ENCODE measurements around the gene TMEM229B.

The TMEM229B gene

DNA sequence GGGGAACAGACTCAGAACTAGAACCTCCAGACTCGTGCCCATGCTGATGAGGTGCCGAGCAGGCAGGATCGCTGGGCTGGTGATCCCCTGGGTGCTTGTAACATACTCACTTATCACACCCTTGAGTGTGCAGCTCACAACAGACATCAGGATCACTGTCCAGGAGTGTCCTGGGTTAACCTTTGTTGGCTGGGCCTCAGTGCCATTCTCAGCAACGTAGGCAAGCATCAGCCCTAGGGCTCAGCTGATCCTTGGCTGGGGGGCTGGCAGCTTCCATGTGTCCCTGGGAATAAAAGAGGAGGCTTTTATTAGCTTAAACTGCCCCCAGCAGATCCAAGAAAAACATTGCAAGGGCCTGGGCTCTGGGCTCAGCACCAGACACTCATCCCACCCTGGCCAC is 1.6 kb downstream of the TMEM229B start:
- DNase-seq: peak in 2 of 14 donors; percentile 25 to 40

DNA sequence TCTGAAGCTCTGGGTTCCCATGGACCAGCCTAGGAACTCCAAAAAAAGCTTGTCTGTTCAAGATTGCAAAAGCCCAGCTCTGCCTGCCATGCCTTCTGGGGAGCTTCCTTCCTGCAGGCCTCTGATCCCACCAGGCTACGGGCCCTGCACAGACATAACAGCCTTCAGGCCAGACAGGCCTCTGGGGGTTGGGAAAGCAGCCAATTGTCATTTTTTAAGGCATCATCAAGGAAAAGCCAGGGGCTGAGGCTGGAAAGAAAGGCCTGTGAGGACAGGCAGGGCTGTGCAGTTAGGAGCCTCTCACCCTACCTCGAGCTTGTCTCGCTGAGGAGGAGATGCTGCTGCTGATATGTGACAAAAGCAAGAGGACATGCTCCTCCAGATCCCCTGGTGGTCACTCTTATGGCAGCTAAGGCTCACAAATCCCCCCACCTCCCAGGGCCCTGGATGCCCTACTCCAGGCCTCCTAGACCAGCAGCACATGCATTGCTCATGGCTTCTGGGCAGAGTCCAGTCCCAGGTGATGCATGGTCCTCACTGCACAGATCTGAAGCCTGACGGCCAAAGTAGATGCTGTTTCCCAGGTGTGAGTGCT is 2.9 kb downstream of the TMEM229B start:
- DNase-seq: peak in 1 of 14 donors; percentile 16

DNA sequence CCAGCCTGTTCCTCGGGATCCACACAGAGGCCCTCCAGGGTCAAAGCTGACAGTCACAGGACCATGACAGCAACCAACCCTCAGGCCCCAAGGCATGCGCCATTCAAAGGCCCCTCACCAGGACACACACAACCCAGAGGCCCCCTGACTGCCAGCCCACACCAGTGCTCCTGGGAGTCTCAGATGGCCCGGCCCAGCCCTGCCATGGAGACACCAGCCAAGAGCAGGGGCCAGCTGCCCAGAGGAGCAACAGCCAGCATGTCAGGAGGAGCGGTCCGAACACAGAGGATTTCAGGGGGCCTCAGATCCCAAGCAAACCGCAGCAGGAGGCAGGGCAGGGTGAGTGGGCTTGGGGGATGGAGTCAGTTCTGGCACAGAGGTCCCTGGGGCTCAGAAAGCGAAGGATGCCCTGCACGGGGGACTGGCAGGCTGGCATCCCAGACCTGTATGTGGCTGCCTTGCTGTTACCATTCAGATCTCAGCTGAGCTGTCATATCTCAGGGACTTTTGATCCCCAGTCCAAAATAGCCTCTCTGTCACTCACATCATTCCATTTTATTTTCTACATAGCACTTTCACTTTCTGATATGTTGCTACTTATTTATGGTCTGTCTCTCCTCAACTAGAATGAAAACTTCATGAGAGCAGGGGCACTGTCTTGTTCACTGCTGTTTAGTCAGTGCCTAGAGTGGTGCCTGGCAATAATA is 4.8 kb downstream of the TMEM229B start:
- peak in 2 of 14 donors; percentile 4 to 26 for DNase-seq

DNA sequence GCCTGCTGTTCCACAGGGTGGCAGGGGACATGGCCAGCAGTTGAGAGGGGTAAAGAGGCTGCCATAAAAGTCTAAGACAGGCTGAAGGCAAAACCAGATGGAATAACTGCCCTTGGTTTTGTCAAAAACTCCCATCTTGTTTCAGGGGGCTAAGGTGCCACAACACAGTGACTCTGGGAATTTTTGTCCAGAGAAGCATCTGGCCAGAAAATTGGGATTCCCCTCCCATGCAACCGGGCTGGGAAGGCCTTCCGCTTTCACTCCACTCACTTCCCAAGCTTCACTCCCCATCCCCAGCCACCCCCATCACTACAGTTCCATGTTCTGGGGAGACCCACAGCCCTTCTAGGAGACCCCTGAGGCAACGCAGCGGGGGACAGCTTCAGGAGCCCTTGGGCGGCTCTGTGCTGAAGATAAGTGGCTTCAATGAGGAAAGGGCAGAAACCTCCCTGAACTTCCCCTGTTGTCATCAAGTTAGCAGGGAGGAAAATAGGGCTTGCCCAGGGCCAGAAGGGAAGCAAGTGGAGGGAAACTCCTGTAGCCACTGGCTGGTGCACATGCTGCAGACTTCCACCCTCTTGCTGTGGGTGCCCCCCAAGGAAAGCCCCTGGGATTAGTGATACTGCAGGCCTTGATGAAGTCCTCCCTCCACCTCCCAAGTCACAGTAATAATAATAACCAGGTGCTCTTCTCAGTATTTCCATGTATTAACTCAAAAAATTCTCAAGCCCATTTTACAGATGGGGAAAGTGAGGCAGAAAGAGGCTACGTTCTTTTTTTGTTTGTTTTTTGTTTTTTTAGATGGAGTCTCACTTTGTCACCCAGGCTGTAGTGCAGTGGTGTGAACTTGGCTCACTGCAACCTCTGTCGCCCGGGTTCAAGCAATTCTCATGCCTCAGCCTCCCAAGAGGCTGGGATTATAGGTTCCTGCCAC is 6.0 kb downstream of the TMEM229B start:
- no peak for DNase-seq

DNA sequence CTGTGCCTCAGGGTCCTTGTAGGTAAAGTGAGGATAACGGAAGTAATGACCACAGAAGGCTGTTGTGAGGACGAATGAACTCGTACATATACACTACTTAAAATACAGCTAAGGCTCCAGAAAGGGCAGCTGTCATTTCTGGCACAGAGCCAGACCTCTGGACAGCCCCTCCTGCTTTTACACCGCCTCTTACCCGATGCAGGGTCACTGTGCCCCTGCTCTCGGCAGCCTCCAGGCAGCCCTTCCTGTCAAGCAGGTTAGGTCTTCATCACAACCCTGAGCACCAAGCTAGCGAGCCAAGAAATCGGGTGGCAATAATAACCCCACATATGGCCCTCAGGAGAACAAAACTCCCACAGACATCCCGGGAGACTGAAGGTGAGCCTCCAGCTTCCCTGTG is 8.5 kb downstream of the TMEM229B start:
- peak in 1 of 14 donors; percentile 27 for DNase-seq

DNA sequence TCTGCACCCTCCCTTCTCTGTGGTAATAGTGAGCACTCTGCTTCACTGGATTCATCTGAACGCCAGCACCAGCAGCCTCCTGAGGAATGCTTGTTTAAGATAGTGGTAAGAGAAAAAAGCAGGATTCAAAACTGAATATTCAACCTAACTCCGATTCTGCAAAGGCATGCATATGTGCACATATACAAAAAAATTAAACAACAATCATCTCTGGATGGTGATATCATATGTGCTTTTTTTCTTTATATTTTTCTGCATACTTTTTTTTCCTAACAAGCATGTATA is 9.8 kb downstream of the TMEM229B start:
- no peak for DNase-seq

DNA sequence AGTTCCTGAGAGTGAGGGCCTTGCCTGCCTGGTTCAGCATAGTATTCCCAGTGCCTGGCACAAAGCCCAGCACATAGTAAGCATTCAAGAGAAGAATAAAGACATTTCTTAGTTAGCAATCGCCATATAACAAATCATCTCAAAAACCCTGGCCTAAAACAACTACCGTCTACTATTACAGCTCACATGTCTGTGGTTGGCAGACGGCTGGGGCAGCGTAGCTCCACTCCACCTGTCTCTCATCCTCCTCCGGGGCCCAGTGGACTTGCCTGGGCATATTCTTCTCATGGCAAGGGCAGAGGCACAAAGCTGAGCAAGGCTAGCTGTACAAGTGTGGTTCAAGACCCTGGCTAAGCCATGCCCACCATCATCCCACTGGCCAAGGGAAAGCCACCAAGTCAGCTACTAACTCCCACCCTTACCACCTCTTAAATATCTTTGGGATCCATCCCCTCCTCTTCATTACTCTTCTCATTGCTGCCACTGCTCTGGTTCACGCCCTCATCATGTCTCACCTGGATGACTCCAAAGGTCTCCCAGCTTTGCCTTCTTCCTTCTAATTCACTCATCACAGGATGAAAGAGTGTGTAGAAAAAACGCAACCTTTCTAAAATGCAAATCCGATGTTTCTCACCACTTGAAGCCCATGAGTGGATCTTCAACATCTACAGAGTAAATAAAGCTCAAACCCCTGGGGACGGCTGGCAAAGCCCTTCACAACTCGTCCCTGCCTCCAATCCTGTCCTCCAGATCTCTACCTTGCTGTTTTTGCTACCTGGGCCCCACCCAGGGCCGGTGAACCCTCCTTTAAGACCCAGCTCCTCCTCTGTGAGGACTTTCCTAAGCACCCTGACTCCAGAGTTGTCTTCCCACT is 10.4 kb downstream of the TMEM229B start:
- no peak for DNase-seq

DNA sequence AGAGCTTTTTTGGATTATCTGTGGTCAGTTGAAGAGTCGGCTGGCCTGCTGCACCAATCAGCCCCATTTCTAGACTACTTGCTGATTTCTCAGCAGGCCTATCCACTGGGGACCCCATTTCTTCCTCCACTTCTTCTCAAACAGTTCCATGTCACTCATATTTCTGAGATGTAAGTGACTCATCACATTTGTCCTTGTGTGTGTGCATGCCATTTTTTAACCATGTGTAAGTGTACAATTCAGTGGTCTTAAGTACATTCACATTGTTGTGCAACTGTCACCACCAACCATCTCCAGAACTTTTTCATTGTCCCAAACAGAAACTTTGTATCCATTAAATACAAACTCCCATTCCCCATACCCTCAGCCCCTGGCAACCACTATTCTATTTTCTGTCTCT is 14.2 kb downstream of the TMEM229B start:
- DNase-seq: no peak

DNA sequence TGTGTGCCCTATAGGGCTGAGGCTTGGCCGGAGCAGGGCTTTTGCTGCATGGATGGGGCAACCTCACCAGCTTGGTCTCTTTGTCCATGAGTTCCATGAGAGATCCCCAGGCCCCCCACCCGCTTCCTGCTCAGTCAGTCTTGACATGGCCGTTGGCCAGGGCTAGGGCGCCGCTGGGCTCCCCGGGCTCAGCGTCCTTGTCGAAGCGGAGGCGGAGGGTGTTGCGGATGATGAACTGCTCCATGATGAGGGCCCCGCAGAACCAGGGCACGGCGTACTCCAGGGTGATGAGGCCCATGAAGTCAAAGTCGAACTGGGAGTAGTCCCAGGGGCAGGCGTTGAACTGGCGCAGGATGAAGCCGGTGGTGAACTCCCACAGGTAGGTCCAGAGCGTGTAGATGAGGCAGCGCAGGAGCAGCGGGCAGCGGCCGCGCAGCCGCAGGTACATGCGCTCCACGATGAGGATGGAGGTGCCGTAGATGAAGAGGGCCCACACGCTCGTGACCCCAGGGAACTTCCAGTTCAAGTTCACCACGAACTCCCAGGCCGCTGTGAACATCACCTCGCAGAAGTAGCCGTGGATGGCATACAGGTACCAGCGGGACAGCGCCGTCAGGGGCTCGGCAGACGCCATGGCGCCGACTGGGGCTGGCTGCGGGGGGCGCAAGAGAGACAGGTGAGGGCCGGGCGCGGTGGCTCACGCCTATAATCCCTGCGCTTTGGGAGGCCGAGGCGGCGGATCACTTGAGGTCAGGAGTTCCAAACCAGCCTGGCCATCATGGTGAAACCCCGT is 15.0 kb downstream of the TMEM229B start:
- no peak for DNase-seq

DNA sequence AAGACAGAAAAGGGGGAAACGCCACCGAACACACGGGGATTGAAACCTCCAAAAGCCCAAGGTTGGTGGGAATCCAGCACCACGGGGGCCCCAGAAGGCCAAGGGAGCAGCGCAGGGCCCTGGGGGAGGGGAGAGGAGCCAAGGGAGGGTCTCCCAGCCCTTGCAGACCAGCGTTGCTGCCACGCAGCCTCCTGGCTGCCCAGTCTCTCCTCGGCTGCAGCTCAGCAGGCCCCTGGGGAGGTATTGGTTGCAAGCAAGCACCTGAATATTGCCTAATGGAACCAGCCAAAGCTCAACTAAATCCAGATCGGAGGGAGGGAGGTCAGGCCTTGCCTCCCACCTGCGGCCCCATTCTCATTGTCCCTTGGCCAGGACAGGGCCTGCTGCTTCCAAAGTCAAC is 15.8 kb downstream of the TMEM229B start:
- DNase-seq: no peak

DNA sequence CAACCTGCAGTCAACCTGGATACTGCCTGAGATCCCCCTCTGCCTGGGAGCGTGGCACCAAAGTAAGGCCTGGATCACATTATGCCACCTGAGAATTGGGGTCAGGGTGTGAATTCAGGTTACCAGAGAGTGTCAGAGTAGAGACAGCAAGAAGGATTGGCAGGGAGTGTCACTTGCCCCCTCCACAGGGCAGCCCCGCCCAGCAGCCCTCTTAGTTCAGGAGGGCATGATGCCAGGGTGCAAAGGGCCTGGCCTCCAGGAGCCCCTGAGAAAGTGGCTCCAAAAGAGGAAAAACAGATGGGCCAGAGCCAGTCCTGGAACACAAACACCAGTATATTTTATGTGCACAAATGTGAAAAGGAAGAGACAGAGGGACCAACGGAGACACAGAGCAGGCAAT is 18.6 kb downstream of the TMEM229B start:
- DNase-seq: no peak

DNA sequence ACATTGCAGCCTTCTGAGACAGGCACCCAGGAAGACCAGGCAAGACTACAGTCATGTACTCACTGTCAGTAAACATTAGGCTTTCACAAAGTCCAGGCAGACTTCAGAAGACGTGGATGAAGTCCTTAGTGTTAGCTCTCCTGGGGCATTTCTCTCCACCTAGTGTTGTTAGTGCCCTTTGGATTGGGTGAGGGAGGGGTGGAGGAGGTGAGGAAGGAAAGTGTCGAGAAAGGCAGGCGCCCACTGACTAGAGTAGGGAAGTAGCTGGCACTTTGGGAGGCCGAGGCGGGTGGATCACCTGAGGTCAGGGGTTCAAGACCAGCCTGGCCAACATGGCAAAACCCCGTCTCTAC is 20.2 kb downstream of the TMEM229B start:
- DNase-seq: no peak

DNA sequence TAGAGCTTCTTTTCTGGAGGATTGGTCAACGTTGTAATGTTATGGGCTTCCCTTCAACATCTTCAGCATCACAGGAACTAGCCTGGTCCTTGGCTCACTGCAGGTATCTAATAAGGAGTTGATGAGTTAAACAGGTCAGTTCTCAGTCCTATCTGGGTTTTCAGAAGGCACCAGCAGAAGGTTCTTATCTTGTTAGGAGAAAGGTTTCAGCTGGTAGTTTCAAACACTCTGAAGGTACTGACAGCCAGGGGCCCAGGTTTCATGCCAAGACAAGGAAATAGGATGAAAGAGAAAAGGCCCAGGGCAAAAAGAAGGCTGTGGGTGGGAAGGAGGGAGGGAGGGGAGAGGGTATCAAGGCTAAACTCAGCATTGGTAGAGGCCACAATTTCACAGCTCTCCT is 21.4 kb downstream of the TMEM229B start:
- DNase-seq: no peak

DNA sequence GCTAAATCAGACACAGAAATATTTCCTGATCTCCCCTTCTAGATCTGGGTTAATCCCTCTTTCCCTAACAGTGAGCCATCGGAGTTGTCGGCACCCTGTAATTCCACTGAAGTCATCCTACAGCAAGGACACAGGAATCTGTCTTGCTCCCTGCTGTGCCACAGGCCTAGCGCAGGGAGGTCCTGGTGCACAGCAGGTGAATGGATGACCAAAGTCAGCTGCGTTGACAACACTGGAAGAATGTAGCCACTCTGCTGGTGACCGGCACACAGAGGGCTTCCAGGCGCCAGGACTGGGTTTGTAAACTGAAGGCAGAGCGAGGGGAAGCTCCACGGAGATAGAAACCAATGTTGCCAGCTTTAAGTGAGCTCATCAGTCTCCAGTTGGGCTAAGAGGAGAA is 23.6 kb downstream of the TMEM229B start:
- peak in 1 of 14 donors; percentile 32 for DNase-seq

DNA sequence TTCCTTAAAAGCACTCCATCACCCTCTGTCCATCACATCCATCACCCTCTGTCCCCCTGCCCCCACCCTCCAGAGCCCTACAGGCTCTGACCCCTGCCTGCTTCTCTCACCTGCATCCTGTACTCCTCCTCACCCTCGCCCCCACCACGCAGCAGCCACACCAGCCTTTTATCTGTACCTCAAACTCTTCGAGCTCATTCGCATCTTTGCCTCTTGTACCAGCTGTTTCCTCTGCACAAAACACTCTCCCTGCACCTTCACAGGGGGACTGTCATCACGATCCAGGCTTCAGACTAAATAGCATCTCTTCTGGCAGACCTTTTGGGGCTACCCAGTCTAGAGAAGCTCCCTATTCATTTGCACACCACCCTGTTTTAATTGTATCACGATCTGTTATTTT is 24.1 kb downstream of the TMEM229B start:
- DNase-seq: no peak

DNA sequence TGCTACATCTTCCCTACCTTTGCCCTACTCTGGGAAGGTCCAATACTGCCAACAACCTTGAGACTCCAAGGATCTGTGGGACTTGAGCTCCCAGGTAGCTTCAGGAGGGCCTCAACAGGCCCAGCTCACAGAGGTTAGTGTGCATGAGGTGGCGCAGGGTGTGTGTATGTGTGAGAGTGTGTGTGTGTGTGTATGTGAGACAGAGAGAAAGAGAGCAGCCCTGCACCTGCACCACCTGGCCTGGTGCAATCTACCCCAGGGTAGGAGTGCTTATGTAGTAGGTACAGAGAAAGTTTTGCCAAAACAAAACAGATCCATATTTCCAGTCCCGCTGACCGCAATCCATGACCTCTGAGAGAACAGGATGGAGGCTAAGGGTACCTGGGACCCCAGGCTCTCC is 24.6 kb downstream of the TMEM229B start:
- no peak for DNase-seq

DNA sequence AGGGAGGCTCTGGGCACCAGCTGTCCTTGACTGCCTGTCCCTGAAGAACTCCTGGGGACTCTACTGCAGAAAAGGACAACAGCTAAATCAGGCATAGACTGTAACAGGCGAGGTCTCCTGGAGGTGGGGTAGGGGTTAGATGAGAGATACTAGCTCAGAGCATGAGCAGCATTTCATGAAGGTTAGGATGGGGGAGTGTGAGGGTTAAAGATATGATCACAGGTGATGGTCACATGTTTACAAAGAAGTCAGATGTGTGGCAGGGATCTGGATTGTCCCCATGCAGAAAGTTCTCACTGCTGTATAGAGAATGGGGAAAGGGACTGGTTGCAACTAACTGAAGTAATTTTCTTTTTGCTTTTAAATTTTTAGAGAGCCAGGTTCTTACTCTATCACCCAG is 26.5 kb downstream of the TMEM229B start:
- peak in 1 of 14 donors; percentile 39 for DNase-seq

DNA sequence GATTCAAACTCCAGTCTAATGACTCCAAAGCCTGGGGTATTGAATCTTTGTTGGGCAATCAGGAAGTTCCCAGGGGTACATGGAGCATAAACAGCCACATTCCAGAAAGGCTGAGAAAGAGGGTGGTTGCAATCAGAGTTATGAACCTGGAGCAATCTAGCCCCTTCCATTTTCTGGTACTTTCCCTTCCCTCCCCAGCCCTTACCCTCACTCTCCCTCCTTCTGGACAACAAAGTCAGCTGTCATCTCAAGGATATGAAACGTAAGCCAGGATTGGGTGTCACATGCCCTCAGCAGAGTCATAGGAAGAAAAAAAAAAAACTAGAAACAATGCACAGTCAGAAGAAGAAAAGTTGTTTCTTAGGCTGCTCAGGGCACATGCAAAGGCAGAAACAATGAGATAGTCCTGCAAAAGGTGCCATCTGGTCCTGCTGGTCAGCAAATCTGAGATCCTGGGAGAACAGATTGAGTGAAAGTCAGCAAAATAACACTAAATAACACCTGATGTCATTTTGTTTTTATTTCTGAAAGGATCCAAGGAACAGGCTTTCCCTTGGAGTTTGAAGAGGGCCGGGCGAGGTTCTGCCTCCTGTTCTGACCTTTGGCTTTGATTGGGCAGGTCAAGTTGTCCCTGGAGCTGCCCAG is 27.1 kb downstream of the TMEM229B start:
- peak in 1 of 14 donors; percentile 87 for DNase-seq

DNA sequence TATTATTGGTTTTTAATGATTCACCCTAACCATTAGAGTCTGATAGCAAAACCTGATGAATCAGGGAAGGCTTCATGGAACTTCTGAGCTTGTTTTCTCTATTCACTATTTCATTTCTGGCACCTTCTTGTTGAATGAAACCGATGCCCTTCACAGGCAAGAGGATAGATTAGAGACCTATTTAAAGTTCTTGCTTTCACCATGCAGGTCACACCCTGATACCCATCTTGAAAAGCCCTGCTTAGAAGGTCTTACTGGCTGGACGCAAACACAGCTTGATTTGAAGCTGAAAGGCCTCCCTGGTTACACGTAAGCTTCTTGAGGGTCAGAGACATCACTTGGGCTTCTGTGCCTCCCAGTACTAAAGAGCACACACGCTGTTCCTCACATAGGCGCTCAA is 29.2 kb downstream of the TMEM229B start:
- no peak for DNase-seq

DNA sequence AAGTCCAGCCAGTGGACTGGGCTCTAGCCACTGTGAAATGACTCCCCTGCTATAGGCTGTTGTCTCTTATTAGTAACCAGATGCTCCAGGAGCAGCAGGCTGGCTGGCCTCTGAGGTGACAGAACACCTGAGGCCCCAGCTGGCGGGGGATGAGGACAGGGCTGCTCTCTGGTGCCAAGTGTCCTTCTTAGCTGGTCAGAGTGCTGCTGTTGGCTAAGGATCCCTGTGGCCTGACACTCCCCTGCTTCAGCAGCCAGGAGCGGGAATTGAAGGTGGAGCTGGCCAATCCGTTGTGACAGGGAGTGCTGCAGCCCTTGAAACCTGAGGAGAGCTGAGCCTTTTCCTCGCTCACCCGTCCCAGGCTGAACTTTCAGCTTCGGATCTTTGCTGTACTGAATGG is 30.7 kb downstream of the TMEM229B start:
- DNase-seq: peak in 3 of 14 donors; percentile 19 to 87 (median 39)

DNA sequence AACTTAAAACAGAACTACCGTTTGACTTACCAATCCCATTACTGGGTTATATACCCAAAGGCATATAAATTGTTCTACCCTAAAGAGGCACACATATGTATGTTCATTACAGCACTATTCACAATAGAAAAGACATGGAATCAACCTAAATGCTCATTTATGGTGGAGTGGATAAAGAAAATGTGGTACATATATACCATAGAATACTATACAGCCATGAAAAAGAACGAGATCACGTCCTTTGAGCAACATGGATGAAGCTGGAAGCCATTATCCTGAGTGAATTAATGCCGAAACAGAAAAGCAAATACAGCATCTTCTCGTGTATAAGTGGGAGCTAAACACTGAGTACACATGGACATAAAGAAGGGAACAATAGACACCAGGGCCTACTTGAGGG is 31.8 kb downstream of the TMEM229B start:
- DNase-seq: no peak
